HG02840 (cell line): ENCODE results near the gene ZXDC.

Source experiments
- ATAC-seq: cut with Tn5 transposase; IDR thresholded peaks from one replicate; pipeline ENCODE4 v1.9.1; 2021; ENCODE audit warnings: mild to moderate bottlenecking, moderate library complexity, moderate number of reproducible peaks; ENCODE audit not compliant: unreplicated experiment, low FRiP score

ZXDC gene, protein sequence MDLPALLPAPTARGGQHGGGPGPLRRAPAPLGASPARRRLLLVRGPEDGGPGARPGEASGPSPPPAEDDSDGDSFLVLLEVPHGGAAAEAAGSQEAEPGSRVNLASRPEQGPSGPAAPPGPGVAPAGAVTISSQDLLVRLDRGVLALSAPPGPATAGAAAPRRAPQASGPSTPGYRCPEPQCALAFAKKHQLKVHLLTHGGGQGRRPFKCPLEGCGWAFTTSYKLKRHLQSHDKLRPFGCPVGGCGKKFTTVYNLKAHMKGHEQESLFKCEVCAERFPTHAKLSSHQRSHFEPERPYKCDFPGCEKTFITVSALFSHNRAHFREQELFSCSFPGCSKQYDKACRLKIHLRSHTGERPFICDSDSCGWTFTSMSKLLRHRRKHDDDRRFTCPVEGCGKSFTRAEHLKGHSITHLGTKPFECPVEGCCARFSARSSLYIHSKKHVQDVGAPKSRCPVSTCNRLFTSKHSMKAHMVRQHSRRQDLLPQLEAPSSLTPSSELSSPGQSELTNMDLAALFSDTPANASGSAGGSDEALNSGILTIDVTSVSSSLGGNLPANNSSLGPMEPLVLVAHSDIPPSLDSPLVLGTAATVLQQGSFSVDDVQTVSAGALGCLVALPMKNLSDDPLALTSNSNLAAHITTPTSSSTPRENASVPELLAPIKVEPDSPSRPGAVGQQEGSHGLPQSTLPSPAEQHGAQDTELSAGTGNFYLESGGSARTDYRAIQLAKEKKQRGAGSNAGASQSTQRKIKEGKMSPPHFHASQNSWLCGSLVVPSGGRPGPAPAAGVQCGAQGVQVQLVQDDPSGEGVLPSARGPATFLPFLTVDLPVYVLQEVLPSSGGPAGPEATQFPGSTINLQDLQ

DNA sequence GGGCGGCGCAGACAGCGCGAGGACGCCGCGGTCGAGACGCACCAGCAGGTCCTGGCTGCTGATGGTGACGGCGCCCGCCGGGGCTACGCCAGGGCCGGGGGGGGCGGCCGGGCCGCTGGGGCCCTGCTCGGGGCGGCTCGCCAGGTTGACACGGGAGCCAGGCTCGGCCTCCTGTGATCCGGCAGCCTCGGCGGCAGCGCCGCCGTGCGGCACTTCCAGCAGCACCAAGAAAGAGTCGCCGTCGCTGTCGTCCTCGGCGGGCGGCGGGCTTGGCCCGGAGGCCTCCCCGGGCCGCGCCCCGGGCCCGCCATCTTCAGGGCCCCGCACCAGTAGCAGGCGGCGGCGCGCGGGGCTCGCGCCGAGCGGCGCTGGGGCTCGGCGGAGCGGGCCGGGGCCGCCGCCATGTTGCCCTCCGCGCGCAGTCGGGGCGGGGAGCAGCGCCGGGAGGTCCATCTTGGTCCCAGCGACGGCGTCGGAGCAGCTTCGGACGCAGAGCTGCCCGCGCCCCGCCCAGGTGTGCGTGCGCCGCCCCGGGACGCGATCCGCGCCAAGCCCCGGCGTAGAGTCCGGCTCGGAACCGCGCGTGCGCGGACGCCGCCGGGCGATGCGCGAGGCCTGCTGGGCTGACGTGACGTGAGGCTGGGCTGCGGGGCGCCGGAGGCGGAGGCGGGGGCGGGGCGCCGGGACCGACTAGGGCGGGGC lies at the start of gene ZXDC:
Gene ZXDC, minus strand, starts transcription at position 479 of the 702 bp plus-strand sequence. Its CDS starts 26 bp downstream, at position 453.
- ATAC-seq: peak; percentile 85

GRCh38 chr3:126525091-126525852 lies 49.6 kb upstream of the ZXDC start:
- ATAC-seq: no peak

GRCh38 chr3:126524429-126524988 lies 48.8 kb upstream of the ZXDC start:
- no peak for ATAC-seq

DNA sequence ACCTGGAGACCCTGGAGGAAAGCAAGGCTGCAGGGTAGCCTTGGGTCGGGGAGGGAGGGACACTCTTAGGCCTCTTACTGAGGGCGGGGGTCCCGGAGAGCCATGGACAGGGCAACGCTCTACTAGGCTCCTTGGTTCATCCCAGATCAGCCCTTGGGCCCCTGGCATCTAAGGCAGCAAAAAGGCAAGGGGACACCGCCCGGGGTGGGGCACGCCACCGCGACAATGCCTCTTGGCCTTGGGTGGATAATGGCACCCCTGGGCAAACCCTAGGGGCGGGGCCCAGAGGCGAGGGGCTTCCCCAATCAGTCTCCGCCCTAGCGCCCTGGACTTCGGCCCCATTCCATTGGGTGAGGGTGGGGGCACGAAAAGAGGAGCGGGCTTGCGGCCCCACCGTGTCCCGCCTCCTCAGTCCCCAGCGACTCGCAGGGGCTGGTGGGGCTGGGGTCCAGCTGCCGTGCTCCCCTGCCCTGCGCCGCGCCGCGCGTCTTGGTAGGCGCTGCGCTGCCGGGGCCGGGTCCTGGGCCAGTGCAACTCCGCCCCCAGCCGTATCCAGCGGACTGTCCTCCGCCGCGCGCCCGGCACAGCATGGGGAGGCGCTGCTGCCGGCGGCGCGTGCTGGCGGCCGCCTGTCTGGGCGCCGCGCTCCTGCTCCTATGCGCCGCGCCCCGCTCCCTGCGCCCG lies 48.2 kb upstream of the ZXDC start, which contains the start of gene CHST13:
Gene CHST13, plus strand, starts transcription at position 411 of the 684 bp plus-strand sequence. Its CDS starts 178 bp downstream, at position 589.
- no peak for ATAC-seq

DNA sequence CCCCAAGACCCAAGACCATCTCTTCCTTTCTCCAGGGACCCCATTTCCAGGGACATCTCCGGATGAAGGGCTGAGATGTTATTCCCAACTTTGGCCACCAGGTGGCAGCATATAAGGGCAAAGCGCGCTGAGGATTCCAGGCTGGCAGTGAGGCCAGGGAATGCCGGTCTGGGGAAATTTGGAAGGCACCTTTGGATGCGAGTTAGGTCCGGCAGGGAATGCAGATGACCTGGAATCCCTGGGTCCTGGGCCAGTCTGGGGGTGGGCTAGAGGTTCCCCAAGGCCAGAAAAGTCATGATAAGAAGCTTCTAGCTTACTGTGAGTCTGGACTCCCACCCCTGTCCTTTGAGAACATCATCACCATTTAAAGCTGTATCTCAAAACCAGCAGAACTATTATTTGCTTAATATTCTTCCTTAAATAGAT lies 46.7 kb upstream of the ZXDC start:
- no peak for ATAC-seq

- no peak for ATAC-seq
Observed at GRCh38 chr3:126521122-126521891, 45.6 kb upstream of the ZXDC start.

GRCh38 chr3:126519506-126520455 lies 44.1 kb upstream of the ZXDC start:
- ATAC-seq: no peak

GRCh38 chr3:126518779-126519177 lies 43.1 kb upstream of the ZXDC start:
- ATAC-seq: no peak

DNA sequence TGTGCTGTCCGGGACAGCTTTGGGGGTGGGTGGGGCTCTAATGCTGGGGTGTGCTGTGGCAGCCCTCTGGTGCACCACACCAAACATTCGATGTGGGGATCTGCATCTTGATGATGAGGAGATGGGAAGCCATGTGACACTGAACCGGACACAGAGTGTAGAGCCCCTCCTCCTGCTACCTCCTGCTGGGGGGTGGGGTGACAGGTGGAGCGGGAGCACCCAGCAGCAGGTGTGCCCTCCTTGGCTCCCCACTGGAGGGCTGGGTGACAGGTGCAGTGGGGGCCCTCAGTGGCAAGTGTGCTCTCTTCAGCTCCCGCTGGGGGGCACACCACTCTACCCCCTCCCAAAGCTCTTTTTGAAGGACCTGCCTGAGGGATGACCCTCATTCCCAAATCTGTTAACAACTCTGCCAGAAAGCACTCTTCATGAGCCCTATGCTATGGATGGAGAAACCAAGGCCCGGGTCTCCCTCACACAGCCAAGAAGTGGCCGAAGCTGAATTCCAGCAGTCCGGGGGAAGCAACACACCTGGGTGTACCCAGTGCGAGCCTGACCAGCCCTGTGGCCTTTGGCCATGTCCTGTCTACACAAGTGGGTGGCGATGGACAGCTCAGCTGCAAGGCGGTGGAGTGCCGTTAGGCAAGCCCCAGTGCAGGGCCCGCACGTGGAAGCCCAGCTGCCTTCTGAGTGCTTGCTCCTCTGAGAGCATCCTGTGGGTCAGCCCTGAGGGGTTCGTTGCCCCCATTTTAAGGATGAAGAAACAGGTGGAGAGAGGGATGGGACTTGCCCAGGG lies 42.5 kb upstream of the ZXDC start:
- ATAC-seq: no peak

GRCh38 chr3:126517291-126517951 lies 41.7 kb upstream of the ZXDC start, which contains the start of gene UROC1:
UROC1 (minus strand) TSS chr3:126517773; CDS start chr3:126517719, 54 bp downstream.
- no peak for ATAC-seq

DNA sequence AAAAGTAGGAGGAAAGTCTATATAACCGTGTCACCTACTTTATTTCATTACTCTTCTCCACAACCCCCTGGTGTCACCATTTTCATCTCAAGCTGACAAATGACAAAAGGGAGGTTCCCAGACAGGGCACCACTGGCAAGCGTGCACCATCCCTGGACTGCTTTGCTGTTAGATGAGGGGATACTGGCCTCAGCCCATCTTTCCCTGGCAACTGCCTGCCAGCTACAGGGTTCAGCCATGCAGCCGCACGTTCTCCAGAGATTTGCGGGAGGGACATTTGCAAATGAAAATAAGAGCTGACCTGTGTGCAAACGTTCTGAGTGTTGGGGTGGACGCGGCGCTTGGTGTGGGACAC lies 41.2 kb upstream of the ZXDC start:
- ATAC-seq: no peak

DNA sequence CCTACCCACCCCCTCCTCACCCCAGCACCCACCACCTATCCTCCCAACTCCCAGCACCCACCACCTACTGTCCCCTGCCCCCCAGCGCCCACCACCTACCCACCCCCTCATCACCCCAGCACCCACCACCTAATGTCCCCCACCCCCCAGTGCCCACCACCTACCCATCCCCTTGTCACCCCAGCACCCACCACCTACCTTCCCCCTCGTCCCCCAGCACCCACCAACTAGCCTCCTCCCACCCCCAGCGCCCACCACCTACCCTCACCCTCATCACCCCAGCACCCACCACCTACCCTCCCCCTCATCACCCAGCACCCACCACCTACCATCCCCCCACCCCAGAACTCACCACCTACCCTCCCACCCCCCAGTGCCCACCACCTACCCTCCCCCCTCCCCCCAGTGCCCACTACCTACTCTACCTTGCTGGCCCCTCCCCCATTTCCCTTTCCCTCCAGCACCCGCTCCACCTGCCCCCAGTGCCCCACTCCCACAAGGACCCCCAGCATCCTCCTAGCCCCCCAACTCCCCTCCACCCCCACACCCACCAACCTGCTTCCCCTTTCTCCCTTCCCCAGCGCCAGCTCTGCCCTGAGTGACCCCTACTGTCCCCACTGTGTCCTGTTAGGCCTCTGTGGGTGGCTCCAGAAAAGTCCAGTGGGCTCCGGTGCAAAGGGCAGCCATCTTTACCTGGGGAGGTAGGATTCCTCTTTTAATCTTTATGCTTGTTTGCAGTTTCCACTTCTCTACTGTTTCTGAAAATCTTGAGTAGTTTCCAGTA lies 40.7 kb upstream of the ZXDC start:
- no peak for ATAC-seq

DNA sequence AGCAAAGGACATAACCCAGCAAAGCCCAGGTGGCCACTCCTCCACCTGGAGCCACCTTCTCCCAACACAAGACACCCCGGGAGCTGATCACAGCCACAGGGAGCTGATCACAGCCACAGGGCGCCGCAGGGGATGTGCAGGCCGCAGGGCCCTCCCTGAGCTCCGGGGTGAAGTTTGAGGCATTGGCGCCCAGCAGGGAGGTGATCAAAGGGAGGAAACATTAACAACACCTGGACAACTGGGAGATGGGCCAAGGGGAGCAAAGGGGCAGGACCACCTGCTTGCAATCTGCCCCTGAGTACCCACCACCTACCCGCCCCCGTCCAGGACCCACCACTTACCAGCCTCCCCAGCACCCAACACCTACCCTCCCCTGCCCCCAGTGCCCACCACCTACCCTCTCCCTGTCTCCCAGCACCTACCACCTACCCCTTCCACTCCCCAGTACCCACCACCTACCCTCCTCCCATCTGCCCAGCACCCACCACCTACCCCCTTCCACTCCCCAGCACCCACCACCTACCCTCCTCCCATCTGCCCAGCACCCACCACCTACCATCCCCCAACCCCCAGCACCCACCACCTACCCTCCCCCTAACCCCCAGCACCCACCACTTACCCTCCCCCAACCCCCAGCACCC lies 39.5 kb upstream of the ZXDC start:
- no peak for ATAC-seq

DNA sequence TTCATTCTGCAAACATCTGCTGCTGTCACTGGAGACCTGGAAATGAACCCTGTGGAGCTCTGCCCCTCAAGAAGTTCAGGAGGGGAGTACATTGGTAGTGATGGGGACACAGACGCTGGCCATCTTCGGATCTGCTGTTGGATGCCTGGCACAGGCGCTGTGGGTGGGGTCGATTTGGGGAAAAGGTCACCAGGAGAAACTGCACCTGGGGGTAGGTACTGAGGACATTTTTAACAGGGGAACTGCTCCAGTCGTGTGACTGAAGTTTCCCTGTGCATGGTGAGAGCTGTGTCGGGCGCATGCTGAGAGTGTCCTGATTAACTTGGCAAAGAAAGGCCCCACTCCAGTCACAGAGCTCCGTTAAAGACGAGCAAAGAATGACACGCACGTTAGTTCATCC lies 38.5 kb upstream of the ZXDC start:
- no peak for ATAC-seq
